GM21717 (cell line): ENCODE measurements around the gene XCL1.

Experiments
- ATAC-seq: cut with Tn5 transposase; IDR thresholded peaks from one replicate; pipeline ENCODE4 v1.9.1; 2021; ENCODE audit warnings: mild to moderate bottlenecking, moderate library complexity; ENCODE audit not compliant: unreplicated experiment

XCL1 gene

GRCh38 chr1:168603501-168604110 is 27.2 kb downstream of the XCL1 start:
- ATAC-seq, result no peak

- ATAC-seq, result no peak
Measured at GRCh38 chr1:168605443-168605842, 29.0 kb downstream of the XCL1 start.

- ATAC-seq, result no peak
Measured at GRCh38 chr1:168606096-168606495, 29.7 kb downstream of the XCL1 start.

GRCh38 chr1:168607872-168608428 is 31.5 kb downstream of the XCL1 start:
- ATAC-seq, result no peak

- no peak for ATAC-seq
Measured at GRCh38 chr1:168608796-168609715, 32.7 kb downstream of the XCL1 start.

- ATAC-seq, result no peak
Measured at GRCh38 chr1:168609741-168610510, 33.5 kb downstream of the XCL1 start.

- ATAC-seq, result no peak
Measured at GRCh38 chr1:168613038-168613451, 36.6 kb downstream of the XCL1 start.

GRCh38 chr1:168613691-168614231 is 37.4 kb downstream of the XCL1 start:
- no peak for ATAC-seq

- ATAC-seq, result no peak
Measured at GRCh38 chr1:168614235-168614634, 37.8 kb downstream of the XCL1 start.

GRCh38 chr1:168615965-168616364 is 39.6 kb downstream of the XCL1 start:
- no peak for ATAC-seq

GRCh38 chr1:168617974-168618750 is 41.8 kb downstream of the XCL1 start:
- no peak for ATAC-seq

- no peak for ATAC-seq
Measured at GRCh38 chr1:168618886-168619285, 42.5 kb downstream of the XCL1 start.

- ATAC-seq, result no peak
Measured at GRCh38 chr1:168621356-168621755, 45.0 kb downstream of the XCL1 start.

GRCh38 chr1:168623003-168623828 is 46.8 kb downstream of the XCL1 start:
- ATAC-seq, result no peak

GRCh38 chr1:168623831-168624230 is 47.4 kb downstream of the XCL1 start:
- no peak for ATAC-seq

- ATAC-seq, result no peak
Measured at GRCh38 chr1:168626326-168626725, 49.9 kb downstream of the XCL1 start.

GRCh38 chr1:168627370-168627769 is 51.0 kb downstream of the XCL1 start:
- ATAC-seq, result no peak

GRCh38 chr1:168628807-168629206 is 52.4 kb downstream of the XCL1 start:
- no peak for ATAC-seq

GRCh38 chr1:168629466-168629865 is 53.1 kb downstream of the XCL1 start:
- no peak for ATAC-seq
